Right cardiac atrium (tissue), 5 donors: ENCODE results near the gene UBL7. TPM values are rescaled to one million over a fixed set of nuclear protein-coding genes. Genes with fewer than 3 reads are reported as not detected.

ENCODE experiments used
- ATAC-seq, 2 donors: fragments of 200-7000 bp; cut with Tn5 transposase; one replicate each; pipeline versions ENCODE4 v1.8.0 to v1.9.1; 2020; ENCODE audit warnings: moderate library complexity in 2 of 2, mild to moderate bottlenecking in 1 of 2
- DNase-seq, 3 donors: peaks; one replicate each; pipeline ENCODE4 v3.0.0-alpha.2; 2020
- H3K27ac ChIP-seq: one replicate; pipeline ENCODE4 v1.5.1; 2013; ENCODE audit warnings: mild to moderate bottlenecking, low read length, control low read depth, moderate library complexity
- H3K27me3 ChIP-seq: one replicate; pipeline ENCODE4 v1.6.1; 2013; ENCODE audit not compliant: control insufficient read depth, insufficient read depth
- H3K4me1 ChIP-seq: one replicate; pipeline ENCODE4 v1.6.1; 2013; ENCODE audit warnings: low read length; ENCODE audit not compliant: control insufficient read depth, insufficient read depth
- H3K4me3 ChIP-seq: one replicate; pipeline ENCODE4 v1.5.1; 2013; ENCODE audit warnings: low read length, control low read depth
- H3K9me3 ChIP-seq: one replicate; pipeline ENCODE4 v1.6.1; 2013; ENCODE audit warnings: low read length; ENCODE audit not compliant: control insufficient read depth
- WGBS: extraction: QIAGEN DNeasy Blood & Tissue Kit; methylation state at CpG from one replicate; pipeline ENCODE4 v1.1.7; 2013; 5-methylcytosine and 5-hydroxymethylcytosine counted together
- intact Hi-C, 4 donors: fragments of 100-400 bp; cut with DNase I; formaldehyde crosslinking; loops; one replicate each; pipeline versions ENCODE4 v1.11.0 to v1.14.0; 2022 to 2023
- polyA plus RNA-seq: library from polyadenylated mRNA; stranded (reverse); fragments of 200-250 nt; gene quantifications from one replicate; pipeline ENCODE4 v1.2.3, GENCODE V29; 2013
- total RNA-seq, 4 donors: library from RNA; stranded (reverse); fragmentation: NEBNext Ultra II Directional; extraction: Animal tissue kit (Norgen Biotek cat#: 25700); gene quantifications; one replicate each; pipeline ENCODE4 v1.2.1, GENCODE V29; 2021
- donor health status: healthy with polysubstance abuse.
- donor health status: DM: no; HTN: yes; CAD: no.
- donor health status: DM: no; HTN: no; CAD: no.
- donor health status: DM: no; HTN: yes; CAD: no; lungs with severe emphysema.
- donor health status: DM: yes; HTN: yes; CAD: no.

Gene UBL7
- total and polyA plus RNA-seq, 5 donors: 35.8 to 59.3 (median 49.0) TPM

DNA sequence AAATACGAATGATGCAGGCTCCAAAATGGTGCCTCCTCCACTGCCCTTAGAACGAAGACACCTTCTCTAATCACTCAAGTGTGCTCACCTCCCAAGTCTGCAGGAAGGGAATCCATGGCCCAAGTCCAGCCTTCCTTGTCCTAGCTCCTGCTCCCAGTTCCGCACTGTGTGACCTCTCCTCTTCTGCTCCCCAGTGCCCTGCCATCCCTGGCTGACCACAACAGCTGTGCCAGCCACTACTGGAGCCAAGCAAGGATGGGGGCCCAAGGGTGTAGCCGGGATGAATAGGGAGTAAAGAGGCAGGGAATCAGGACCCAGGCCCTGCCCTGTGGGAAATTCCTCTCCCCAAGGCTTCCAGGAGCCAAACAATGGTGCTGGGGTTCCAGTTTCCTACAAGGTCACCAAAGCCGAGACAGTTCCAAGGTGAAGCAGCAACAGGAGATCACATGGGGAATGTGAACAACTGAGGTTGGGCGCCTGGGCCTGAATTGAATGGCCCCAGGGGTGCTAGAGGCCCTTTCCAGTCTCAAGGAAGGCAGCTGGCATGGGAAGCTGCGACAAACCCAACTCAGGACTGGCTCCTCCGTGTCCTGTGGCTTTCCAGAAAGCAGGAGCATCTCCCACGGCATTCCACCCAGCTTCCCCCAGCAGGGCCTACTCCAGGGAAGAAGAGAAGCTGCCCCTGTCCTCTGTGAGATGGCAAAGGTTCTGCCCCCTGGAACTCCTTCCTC is 47.4 kb downstream of the UBL7 start:
- no peaks in the 10 kb centered on the region for H3K4me1 ChIP-seq
- H3K4me3 ChIP-seq: no peak overlapping the region
- 82% methylated on average over 9 of the region's 9 CpGs for WGBS
- H3K27me3 ChIP-seq: no peaks in the 10 kb centered on the region
- no peak overlapping the region for H3K27ac ChIP-seq
- DNase-seq (peak in 1 of 3 donors; percentile 15), ATAC-seq (no peak)
- intact Hi-C loops: no loop called here
- no peaks in the 10 kb centered on the region for H3K9me3 ChIP-seq

- intact Hi-C loops: no loop called here
- WGBS: 79% methylated on average over 6 of the region's 6 CpGs
Observed at GRCh38 chr15:74412159-74412558, 48.8 kb downstream of the UBL7 start.

DNA sequence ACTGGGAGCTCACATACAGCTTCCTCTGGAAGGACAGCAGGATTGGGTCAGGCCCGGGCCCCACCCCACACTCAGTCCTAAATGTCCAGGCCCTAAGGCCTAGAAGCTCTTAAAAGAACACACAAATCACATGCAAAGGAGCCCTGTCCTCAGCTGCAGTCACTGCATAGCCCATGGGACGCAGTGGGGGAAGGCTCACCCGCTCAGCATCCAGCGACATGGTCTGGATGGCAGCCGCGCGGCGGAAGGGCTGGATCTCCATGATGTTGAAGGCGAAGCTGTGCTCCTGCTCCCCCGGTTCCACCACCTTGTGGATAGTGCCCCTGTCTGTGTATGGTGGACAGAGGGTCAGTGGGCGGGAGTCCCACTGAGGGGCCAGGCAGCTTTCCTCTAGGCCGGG is 49.3 kb downstream of the UBL7 start:
- H3K4me3 ChIP-seq: no peak overlapping the region
- ATAC-seq (no peak), DNase-seq (peak in 2 of 3 donors; percentile 26 to 28)
- 92% methylated on average over 12 of the region's 12 CpGs for WGBS
- no peak overlapping the region for H3K27ac ChIP-seq
- H3K4me1 ChIP-seq: no peaks in the 10 kb centered on the region
- H3K27me3 ChIP-seq: no peaks in the 10 kb centered on the region
- intact Hi-C loops: no loop called here
- no peaks in the 10 kb centered on the region for H3K9me3 ChIP-seq

More at GRCh38 chr15:74412159-74412558, 48.8 kb downstream of the UBL7 start:
- DNase-seq: no peak
- no peaks in the 10 kb centered on the region for H3K27me3 ChIP-seq
- ATAC-seq: no peak
- no peak overlapping the region for H3K4me3 ChIP-seq
- H3K27ac ChIP-seq: no peak overlapping the region
- H3K4me1 ChIP-seq: no peaks in the 10 kb centered on the region
- H3K9me3 ChIP-seq: no peaks in the 10 kb centered on the region

GRCh38 chr15:74410502-74410901 is 50.5 kb downstream of the UBL7 start:
- no peaks in the 10 kb centered on the region for H3K4me1 ChIP-seq
- no peak for ATAC-seq

DNA sequence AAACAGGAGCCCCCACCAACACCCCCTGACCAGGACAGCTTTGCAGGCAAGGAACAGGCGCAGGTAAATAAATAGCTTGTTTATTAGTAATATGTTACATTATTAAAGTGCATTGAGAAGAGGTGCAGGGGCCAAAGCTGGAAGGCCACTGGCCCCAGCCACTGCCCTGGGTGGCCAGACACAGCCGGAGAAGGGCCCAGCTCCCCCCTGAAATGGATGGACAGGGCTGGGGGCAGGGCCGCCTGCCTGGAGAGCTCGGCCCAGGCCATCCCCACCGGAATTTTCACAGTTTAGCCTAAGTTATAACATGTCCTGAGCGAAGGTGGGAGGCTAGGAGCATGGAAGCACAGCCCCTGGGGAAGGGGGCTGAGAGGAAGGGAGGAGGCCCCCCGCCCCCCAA is 51.7 kb downstream of the UBL7 start:
- ATAC-seq (no peak), DNase-seq (peak in 1 of 3 donors; percentile 13)
- Histone ChIP-seq H3K4me1 (no peaks in the 10 kb centered on the region), H3K9me3 (no peaks in the 10 kb centered on the region), H3K4me3 (no peak overlapping the region), H3K27ac (no peak overlapping the region), H3K27me3 (no peaks in the 10 kb centered on the region)
- 82% methylated on average over 7 of the region's 7 CpGs for WGBS
- intact Hi-C loops: no loop called here

More at GRCh38 chr15:74410502-74410901, 50.5 kb downstream of the UBL7 start:
- no peaks in the 10 kb centered on the region for H3K9me3 ChIP-seq
- WGBS: 94% methylated on average over 18 of the region's 18 CpGs
- H3K4me3 ChIP-seq: no peak overlapping the region
- no peaks in the 10 kb centered on the region for H3K27me3 ChIP-seq
- intact Hi-C loops: no loop called here
- DNase-seq: peak in 2 of 3 donors; percentile 33 to 44
- H3K27ac ChIP-seq: no peak overlapping the region

GRCh38 chr15:74408815-74409214 is 52.1 kb downstream of the UBL7 start:
- no peaks in the 10 kb centered on the region for H3K9me3 ChIP-seq
- intact Hi-C loops: no loop called here
- H3K27me3 ChIP-seq: no peaks in the 10 kb centered on the region
- whole genome bisulfite sequencing: 91% methylated on average over 7 of the region's 7 CpGs
- peak in 1 of 3 donors; percentile 15 for DNase-seq
- no peak overlapping the region for H3K27ac ChIP-seq
- ATAC-seq: no peak
- no peaks in the 10 kb centered on the region for H3K4me1 ChIP-seq
- no peak overlapping the region for H3K4me3 ChIP-seq

DNA sequence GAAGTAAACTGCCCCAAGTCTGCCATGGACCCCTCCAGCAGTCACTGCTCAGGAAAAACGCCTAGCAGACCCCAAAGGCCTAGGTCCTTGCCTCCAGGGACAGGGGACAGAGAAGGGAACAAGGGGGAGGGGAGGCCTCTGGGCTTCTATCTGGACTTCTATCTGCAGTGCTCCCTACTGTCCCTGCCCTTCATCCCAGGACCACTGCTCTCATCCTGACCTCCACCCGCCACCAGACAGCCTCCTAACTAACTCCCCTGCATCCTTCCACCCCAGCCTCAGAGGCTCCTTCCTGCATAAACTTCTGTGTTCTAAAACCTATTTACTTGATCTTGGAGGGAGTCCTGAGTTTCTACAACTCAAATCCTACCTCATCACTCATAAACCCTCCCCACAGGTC is 52.6 kb downstream of the UBL7 start:
- ATAC-seq: no peak
- Histone ChIP-seq H3K4me3 (no peak overlapping the region), H3K27ac (no peak overlapping the region), H3K9me3 (no peaks in the 10 kb centered on the region), H3K4me1 (no peaks in the 10 kb centered on the region), H3K27me3 (no peaks in the 10 kb centered on the region)
- intact Hi-C loops: no loop called here
- 86% methylated on average over 2 of the region's 2 CpGs for WGBS
- DNase-seq: no peak

DNA sequence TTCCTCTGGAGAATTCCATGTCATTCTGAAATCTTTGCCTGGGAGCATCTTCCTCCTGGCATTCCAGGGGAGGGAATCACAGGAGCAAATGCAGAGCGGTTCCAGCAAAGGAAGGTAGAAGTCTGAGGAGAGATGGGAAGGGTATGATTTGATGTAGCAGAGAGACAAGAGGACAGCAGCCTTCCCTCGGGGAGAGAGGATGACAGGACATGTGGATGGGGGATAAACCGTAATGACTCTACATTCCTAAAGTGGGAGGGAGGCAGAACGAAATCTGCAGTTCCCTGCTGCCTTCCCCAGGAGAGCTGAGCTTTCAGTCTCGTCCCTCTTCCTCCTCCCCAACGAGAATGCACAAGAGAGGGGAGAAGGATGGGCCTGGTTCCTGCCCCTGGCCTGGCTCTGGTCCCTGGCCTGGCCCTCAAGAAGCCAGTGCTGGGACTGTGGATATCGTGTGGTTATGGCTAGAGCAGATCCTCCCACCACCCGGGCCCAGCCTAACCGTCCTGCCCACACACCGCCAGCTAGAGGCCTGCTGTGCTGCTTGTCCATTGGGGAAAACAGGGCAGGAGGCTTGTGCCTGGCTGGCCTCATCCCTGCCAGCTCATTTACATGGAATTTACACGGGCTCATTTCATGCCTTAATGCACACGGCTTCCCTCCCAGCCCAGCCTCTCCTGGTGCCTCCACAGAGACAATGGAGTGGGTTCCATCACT is 53.8 kb downstream of the UBL7 start:
- Histone ChIP-seq H3K4me3 (no peak overlapping the region), H3K27me3 (no peaks in the 10 kb centered on the region), H3K27ac (no peak overlapping the region), H3K9me3 (no peaks in the 10 kb centered on the region), H3K4me1 (no peaks in the 10 kb centered on the region)
- intact Hi-C loops: no loop called here
- no peak for ATAC-seq
- peak in 2 of 3 donors; percentile 28 to 37 for DNase-seq
- 53% methylated on average over 11 of the region's 12 CpGs for WGBS

GRCh38 chr15:74406517-74406916 is 54.4 kb downstream of the UBL7 start:
- H3K4me3 ChIP-seq: no peak overlapping the region
- ATAC-seq: no peak
- H3K27ac ChIP-seq: no peak overlapping the region
- peak in 1 of 3 donors; percentile 16 for DNase-seq
- intact Hi-C loops: no loop called here
- no peaks in the 10 kb centered on the region for H3K9me3 ChIP-seq
- 93% methylated on average over 4 of the region's 4 CpGs for WGBS
- H3K4me1 ChIP-seq: no peaks in the 10 kb centered on the region
- H3K27me3 ChIP-seq: no peaks in the 10 kb centered on the region

GRCh38 chr15:74405823-74406222 is 55.1 kb downstream of the UBL7 start:
- no peak overlapping the region for H3K4me3 ChIP-seq
- DNase-seq: peak in 1 of 3 donors; percentile 42
- no peaks in the 10 kb centered on the region for H3K9me3 ChIP-seq
- no peak overlapping the region for H3K27ac ChIP-seq
- WGBS: 90% methylated on average over 7 of the region's 7 CpGs
- no peaks in the 10 kb centered on the region for H3K27me3 ChIP-seq
- no peaks in the 10 kb centered on the region for H3K4me1 ChIP-seq
- no peak for ATAC-seq
- intact Hi-C loops: no loop called here

GRCh38 chr15:74403991-74404563 is 56.9 kb downstream of the UBL7 start:
- peak in 1 of 2 donors; percentile 21 for ATAC-seq
- peak in 2 of 3 donors; percentile 37 to 61 for DNase-seq
- Histone ChIP-seq H3K27ac (no peak overlapping the region), H3K27me3 (no peaks in the 10 kb centered on the region), H3K9me3 (no peaks in the 10 kb centered on the region), H3K4me1 (no peaks in the 10 kb centered on the region), H3K4me3 (no peak overlapping the region)
- intact Hi-C loops: no loop called here
- 26% methylated on average over 16 of the region's 16 CpGs for WGBS
